ENCODE data around the gene MT1A.

Gene MT1A

GRCh38 chr16:56647641-56648431, 9.4 kb downstream of the MT1A start:
- Histone ChIP-seq H3K27ac (no peak overlapping the region), H3K9ac (no peak overlapping the region), H3K4me3 (ENCODE audit: low read depth, low read length) (no peak overlapping the region), H3K79me2 (no peaks in the 10 kb centered on the region), H3K27me3 (ENCODE audit: control insufficient read depth, insufficient read depth, low read length) (no peaks in the 10 kb centered on the region), H2AFZ (no peak overlapping the region), H3K4me2 (ENCODE audit: low read length) (no peak overlapping the region), H3K9me3 (ENCODE audit: control insufficient read depth, low read length) (no peaks in the 10 kb centered on the region), H3K4me1 (peaks cover 4% of the 10 kb centered on the region), H3K36me3 (ENCODE audit: control insufficient read depth, insufficient read depth, low read length) (no peaks in the 10 kb centered on the region)
- no peak for TF ChIP-seq CTCF (IDR thresholded peaks at IDR 0.05)

- Histone ChIP-seq H3K4me2 (ENCODE audit: low read length) (no peak overlapping the region), H3K79me2 (no peaks in the 10 kb centered on the region), H3K36me3 (ENCODE audit: control insufficient read depth, insufficient read depth, low read length) (no peaks in the 10 kb centered on the region), H3K4me1 (no peaks in the 10 kb centered on the region), H3K9ac (no peak overlapping the region), H3K27me3 (ENCODE audit: control insufficient read depth, insufficient read depth, low read length) (no peaks in the 10 kb centered on the region), H2AFZ (no peak overlapping the region), H3K27ac (no peak overlapping the region), H3K4me3 (ENCODE audit: low read depth, low read length) (no peak overlapping the region), H3K9me3 (ENCODE audit: control insufficient read depth, low read length) (no peaks in the 10 kb centered on the region)
- TF ChIP-seq CTCF (IDR thresholded peaks at IDR 0.05) = no peak
These were observed 10.8 kb downstream of the MT1A start for GRCh38 chr16:56649271-56649670.

GRCh38 chr16:56649820-56650219, 11.4 kb downstream of the MT1A start:
- Histone ChIP-seq H3K4me3 (ENCODE audit: low read depth, low read length) (no peak overlapping the region), H3K79me2 (no peaks in the 10 kb centered on the region), H3K27me3 (ENCODE audit: control insufficient read depth, insufficient read depth, low read length) (no peaks in the 10 kb centered on the region), H3K4me1 (no peaks in the 10 kb centered on the region), H3K36me3 (ENCODE audit: control insufficient read depth, insufficient read depth, low read length) (no peaks in the 10 kb centered on the region), H3K27ac (no peak overlapping the region), H2AFZ (no peak overlapping the region), H3K4me2 (ENCODE audit: low read length) (no peak overlapping the region), H3K9me3 (ENCODE audit: control insufficient read depth, low read length) (no peaks in the 10 kb centered on the region), H3K9ac (no peak overlapping the region)
- TF ChIP-seq CTCF (IDR thresholded peaks at IDR 0.05) = no peak

GRCh38 chr16:56651586-56651985, 13.1 kb downstream of the MT1A start, which contains the start of gene MT1B:
MT1B (plus strand) TSS chr16:56651886; CDS start chr16:56651954, 68 bp downstream.
- Histone ChIP-seq H3K4me1 (peaks cover 3% of the 10 kb centered on the region), H3K9me3 (ENCODE audit: control insufficient read depth, low read length) (no peaks in the 10 kb centered on the region), H3K27ac (no peak within 1 kb of the TSS), H3K36me3 (ENCODE audit: control insufficient read depth, insufficient read depth, low read length) (no peaks in the 10 kb centered on the region), H2AFZ (no peak within 1 kb of the TSS), H3K79me2 (no peaks in the 10 kb centered on the region), H3K4me3 (ENCODE audit: low read depth, low read length) (no peak within 1 kb of the TSS), H3K4me2 (ENCODE audit: low read length) (no peak within 1 kb of the TSS), H3K9ac (no peak within 1 kb of the TSS), H3K27me3 (ENCODE audit: control insufficient read depth, insufficient read depth, low read length) (no peaks in the 10 kb centered on the region)
- no peak for TF ChIP-seq CTCF (IDR thresholded peaks at IDR 0.05)

GRCh38 chr16:56652600-56652999, 14.1 kb downstream of the MT1A start:
- Histone ChIP-seq H2AFZ (no peak overlapping the region), H3K9ac (no peak overlapping the region), H3K27ac (no peak overlapping the region), H3K4me2 (ENCODE audit: low read length) (no peak overlapping the region), H3K79me2 (no peaks in the 10 kb centered on the region), H3K27me3 (ENCODE audit: control insufficient read depth, insufficient read depth, low read length) (no peaks in the 10 kb centered on the region), H3K4me1 (peaks cover 3% of the 10 kb centered on the region), H3K36me3 (ENCODE audit: control insufficient read depth, insufficient read depth, low read length) (no peaks in the 10 kb centered on the region), H3K9me3 (ENCODE audit: control insufficient read depth, low read length) (no peaks in the 10 kb centered on the region), H3K4me3 (ENCODE audit: low read depth, low read length) (no peak overlapping the region)
- TF ChIP-seq CTCF (IDR thresholded peaks at IDR 0.05) = no peak

All from parathyroid adenoma (tissue), 2 donors.